MV-4-11 (cell line): ENCODE results near the gene ENTPD8.

Experiments
- DNase-seq: peaks from one replicate; lab custom pipeline; 2025; lab: John Stamatoyannopoulos, UW

ENTPD8 gene

DNA sequence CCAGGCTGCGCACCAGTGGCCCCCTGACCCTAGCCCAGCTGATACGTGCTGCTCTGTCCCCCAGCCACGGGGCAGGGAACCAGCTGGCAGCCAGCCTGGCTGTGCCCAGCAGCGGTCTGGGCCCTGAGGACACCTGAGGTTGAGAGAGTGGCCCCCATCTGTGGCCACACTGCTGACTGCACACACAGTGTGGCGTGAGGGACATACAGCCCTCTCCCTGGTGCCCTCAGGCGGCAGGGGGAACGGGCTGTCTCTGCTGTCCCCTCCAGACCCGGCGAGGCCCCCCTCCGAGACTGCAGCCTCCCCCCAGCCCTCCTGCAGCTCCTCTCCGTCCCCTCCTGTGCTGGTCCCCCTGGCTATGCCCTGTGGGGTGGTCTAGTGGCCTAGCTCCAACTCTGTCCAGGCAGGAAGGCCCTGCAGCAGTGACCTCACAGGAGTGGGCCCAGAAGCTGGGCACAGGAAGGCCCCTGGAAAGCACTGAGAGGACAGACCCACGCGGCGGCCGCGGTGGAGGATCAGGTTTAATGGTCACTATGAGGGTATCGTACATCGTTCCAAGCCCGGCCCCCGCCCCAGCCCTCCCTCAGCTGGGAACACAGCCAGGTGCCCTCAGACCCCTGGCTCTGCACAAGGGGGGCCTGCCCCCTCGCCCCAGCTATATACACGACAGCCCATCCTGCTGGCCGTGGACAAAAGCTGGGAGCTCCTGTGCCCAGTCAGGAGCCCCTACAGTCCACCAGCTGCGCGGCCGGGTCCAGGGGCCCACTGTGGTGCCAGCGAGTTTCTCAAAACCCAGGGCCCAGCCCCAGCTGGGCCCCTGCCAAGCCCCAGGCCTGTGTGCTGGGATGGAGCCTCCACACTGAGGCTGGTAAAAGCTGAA is 6.8 kb upstream of the ENTPD8 start:
- DNase-seq, result no peak

DNA sequence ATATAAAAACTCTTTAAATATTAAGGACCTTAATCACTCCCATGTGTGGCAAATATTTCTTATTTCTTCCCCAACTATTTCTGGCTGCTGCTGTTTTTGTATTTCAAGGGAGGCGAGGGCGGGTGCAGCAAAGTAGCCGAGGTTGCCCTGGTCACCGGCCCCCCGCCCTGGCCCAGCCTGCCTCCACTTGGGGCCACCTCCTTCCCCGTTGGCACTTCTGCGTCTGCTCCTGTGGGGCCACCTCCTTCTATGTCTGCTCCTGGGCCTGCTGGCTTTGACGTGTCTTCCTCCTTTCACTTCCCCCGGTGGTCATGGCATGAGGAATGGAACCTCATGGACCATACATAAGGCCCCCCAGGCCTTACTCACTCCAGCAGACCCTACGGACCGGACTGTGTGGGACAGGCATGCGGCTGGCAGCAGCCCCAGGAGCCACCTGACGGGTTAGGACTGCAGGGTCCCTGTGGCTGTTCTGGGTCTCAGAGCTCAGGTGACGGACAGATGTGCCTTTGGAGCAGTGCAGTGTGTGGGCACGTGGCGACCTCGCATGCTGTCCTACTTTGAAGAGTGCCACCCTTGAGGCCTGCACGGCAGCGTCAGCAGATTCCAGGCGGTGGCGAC is 5.8 kb upstream of the ENTPD8 start:
- peak; percentile 77 for DNase-seq

DNA sequence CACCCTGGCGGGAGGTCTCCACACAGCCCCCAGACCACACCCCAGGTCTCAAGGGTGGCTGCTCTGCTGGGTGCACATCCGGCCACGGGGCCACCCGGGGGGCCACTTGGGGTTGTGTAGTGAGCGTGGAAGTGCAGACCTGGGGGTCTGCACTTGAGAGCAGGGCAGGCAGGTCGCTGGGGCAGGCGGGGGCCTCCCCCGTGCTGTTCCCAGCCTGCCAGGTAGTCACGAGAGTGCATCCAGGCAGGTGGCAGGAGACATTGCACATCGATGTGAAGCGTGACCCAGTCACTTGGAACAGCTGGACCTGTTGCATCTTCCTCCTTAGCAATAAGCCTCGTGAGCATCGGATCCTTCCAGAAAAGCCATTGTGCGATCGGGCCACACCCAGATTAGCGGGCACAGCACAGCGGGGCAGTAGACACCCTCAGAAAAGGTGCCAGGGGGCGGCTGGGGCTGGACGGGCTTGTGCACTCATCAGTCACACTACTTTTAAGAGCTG is 4.8 kb upstream of the ENTPD8 start:
- no peak for DNase-seq

DNA sequence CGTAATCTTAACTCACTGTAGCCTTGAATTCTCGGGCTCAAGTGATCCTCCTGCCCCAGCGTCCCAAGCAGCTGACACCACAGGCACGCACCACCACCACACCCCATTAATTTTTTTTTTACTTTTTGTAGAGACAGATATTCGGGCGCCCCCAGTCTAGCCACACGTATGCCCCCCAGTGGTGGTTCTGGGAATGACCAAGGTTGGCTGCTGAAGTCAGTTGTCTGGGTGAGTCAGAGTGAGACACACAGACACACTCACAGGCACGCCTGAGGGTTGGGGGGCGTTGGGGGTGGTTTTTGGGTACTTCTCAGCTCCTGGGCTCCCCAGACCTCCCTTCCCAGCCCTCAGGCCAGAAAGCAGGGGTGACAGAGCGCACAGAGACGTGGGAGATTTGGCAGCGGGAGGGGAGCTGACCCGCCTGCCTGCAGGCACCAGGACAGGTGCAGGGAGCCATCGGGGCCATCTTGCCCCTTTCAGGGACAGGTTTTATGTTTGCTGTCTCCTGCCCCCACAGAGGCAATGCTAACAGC is 4.2 kb upstream of the ENTPD8 start:
- DNase-seq, result peak; percentile 62

DNA sequence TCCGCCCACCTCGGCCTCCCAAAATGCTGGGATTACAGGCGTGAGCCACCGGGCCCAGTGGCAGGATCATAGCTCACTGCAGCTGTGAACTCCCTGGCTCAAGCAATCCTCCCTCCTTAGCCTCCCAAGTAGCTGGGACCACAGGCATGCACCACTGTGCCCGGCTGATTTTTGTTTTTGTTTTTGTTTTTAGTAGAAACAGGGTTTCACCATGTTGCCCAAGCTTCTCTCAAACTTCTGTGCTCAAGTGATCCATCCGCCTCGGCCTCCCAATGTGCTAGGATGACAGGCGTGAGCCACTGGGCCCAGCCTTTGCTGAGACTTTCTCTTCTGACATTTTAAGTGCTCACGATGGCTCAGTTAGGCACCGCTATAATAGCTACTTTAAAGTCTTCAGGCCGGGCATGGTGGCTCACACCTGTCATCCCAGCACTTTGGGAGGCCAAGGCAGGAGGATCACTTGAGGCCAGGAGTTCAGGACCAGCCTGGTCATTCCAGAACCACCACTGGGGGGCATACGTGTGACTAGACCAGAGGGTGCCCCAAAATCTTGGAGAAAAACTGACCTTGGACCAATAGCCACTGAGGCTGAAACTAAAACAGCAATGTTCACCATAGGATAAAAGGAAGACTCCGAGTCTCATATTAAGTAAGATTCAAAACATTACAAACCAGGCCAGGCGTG is 3.1 kb upstream of the ENTPD8 start:
- DNase-seq, result no peak

DNA sequence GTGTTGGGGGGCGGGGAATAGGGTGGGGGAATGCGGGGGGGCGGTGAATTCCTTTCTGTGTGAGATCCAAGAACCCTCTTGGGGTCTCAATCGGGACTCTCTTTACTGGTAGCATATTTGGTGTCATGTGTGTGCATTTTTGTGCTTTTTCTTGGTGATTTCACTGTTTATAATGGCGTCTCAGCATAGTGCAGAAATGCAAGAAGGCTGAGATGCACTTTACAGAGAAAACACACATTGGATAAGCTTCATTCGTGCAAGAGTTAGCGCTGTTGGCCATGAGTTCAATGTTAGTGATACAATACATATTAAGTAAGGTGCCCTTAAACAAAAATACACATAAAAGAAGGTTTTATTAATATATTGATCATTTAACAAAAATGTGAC is 771 bp upstream of the ENTPD8 start:
- DNase-seq, result no peak

DNA sequence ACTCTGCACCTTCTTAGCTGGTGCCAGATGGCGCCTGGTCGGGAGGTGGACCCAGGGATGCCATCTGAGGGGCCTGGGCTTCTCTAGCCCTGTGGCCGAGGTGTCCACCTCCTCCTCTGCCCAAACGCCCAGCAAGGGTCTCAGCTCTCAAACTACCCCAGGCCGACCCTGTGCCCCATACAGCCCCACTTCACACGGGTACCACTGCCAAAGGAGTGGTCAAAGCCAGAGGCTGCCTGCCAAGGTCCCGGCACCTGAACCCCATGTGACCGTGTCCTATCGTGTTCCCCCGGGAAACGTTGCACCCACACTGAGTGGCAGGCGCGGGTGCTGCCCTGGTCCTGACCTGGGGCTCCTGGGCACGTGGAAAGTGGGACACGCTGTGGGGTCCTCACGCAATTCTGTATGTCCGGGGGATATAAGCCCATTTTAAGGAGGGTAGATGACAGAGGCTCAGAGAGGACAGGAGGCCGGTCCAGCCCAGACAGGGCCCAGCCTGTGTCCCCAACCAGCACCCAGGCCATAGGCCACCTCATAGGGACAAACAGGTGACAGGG is 1.9 kb downstream of the ENTPD8 start:
- no peak for DNase-seq

DNA sequence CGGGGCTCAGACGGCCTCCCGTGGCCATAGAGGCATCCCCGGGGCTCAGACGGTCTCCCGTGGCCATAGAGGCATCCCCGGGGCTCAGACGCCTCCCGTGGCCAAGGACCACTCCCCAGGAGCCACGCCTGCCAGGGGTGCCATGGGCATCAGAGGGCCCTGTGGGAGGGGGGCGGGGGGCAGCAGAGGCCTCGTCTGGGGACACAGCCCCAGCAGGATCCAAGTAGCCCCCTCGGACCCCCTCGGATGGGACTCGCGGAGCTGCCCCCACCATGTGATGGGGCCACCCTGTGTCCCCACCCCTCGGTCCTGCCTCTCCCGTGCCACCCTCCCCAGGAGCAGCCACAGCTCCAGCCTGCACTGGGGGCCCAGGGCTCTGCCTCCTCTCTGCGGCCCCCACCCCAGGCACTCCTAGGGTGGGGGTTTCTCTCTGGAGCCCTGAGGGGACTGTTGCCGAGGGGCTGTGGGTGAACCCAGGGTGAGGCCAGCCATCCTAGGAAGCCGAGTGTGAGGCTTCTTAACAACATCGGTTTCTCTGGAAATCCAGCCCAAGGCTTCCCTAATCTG is 2.5 kb downstream of the ENTPD8 start:
- no peak for DNase-seq

DNA sequence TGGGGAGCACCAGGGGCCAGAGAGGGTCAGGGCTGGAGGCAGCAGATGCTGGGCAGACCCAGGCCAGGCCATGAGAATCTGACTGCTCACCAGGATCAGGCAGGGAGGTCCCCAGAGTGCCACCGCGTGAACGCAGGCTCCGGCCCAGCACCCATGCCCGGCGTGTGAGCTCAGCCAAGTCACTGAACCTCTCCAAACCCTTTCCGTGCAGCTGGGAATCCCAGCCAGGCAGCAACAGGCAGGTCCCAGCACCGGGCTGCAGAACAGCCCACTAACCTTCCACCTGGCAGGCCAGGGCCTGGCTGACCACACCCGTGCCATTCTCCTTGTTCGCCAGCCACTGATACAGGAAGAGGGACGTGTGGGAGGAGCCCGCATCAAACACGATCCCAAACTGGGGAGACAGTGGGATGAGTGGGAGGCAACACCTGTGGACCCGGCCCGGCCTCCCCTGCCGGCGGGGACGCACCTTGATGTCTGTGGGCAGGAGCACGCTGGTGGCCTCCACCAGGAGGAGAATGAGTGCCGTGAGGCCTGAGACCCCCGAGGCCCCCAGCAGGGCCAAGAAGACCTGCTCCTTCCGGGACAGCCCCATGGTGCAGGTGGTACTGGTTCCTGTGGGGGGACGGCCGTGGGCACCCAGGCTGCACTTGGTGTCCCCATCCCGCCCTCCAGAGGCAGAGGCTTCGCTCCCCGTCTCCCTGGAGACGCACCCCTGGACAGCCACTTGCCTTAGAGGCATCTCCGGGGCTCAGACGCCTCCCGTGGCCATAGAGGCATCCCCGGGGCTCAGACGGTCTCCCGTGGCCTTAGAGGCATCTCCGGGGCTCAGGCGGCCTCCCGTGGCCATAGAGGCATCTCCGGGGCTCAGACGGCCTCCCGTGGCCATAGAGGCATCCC is 3.2 kb downstream of the ENTPD8 start:
- DNase-seq, result no peak

DNA sequence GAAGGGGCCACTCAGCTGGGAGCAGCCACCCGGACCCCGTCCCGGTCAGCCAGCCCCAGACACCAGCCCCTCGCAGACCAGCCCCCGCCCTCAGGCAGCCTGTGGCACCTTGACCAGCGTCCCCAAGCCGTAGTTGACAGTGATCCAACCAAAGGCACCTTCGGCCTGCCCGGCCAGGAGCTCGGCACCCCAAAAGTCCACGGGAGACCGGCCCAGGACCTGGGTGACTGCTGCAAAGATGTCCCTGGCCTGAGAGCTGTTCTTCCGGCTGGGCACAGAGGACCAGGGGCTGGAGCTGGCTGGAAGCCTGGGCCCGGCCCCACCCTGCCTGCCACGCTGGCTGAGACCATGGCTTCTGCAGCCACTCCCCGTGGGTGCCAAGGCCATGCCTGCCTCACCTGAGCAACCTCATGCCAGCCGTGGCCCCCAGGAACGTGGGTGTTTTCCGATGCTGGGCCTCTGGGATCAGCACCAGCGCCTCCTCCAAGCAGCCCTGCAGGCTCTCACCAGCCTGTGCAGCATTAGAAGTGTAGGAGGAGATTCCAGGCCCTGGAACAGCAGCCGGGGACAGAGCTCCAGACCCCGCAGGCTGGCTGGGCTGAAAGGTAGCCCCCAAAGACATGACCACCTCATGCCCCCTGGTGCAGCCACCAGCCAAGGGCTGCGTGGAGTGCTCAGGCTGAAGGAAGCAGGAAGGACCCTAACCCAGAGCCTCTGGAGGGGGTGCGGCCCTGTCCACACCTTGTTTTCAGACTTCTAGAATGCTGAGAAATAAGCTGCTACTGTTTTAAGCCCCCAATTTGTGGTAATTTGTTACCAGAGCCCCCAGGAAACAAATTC is 4.2 kb downstream of the ENTPD8 start:
- DNase-seq, result no peak

DNA sequence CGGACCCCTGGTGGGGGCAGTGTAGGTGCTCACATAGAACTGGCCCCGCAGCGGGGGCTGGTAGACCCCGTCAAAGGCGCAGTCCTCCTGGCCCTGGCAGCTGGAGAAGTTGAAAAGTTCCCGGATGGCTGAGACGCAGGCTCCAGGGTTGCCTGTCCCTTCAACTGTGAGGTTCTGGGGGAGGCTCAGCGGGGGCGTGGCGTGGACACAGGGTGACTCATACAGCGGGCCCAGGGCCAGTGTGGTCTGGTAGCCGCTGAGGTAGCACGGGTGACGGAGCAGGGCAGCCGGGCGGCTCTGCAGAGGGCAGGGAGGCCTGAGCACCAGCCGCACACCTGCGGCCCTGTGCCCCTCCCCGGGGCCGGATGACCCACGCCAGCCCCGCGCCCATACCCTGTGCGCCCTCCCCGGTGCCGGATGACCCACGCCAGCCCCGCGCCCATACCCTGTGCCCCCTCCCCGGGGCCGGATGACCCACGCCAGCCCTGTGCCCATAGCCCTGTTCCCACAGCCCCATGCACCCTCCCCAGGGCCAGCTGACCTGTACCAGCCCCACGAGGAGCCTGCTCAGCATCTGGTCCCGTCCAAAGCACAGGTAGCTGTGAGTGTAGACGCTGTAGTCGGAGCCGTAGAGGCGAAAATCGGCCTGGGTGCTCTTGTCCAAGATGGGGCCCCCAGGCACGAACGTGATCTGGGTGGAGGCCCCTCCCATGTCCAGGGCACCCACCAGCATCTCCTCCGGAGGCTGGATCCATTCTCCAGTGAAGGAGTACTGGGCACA is 5.0 kb downstream of the ENTPD8 start:
- peak; percentile 59 for DNase-seq

DNA sequence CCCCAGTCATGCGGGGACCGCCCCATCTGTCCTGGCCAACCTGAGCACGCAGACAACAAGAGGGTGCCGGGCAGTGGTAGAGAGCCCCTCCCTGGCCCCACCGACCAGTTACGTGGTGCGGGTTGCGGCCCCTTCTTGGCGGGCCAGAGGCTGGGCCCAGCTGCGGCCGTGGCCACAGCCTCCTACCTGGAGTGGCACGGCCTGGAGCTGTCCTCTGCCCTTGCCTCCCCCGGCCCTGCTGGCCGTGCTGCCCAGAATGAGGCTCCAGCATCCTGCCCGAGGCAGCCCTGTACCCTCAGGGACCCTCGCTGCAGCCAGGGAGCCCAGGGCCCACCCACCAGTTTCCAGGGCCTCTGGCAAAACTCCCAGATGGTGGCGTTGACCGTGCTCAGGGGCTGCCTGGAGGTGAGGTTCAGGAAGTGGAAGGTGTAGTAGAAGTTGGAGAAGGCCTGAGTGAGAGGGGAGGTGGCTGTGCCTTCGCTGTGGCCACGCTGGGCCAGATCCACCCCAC is 5.7 kb downstream of the ENTPD8 start:
- no peak for DNase-seq

DNA sequence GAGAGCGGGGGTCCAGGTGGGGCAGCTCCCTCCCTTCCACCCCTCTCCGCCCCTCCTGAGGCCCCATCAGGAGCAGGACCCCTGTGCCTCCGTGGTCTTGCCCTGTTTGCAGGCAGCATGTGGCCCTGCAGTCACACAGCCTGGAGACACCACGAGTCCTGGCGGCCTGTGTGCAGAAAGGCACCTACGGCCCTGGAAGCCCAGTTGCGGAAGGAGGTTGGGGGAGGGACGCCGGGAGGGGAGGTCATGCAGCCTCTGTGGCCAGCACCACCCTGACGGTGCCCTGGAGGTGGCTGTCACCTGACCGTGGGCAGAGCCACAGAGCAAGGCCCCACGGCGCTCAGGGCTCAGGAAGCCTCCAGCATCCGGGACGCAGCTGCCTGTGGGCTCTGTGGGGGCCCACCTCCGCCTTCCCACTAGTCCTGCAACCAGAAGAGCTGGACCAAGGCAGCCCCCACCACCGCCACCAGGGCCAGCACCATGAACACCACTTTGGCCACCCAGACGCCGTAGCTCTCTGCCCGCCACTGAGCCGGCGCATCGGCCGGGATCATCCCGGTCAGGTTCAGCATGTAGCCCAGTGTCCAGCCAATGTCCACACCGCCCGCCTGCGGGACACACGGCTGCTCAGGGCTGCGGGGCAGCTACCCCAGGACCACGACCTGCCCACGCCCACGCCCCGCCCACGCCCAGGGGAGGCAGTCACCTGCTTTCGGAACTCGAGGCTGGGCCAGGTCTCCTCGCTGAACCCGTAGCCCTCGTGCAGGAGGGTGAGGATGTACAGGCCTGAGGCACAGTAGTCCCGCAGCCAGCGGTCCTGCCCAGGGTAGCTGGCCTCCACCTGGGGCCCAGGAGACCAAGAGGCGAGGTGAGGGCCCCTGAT is 6.4 kb downstream of the ENTPD8 start:
- DNase-seq, result no peak

DNA sequence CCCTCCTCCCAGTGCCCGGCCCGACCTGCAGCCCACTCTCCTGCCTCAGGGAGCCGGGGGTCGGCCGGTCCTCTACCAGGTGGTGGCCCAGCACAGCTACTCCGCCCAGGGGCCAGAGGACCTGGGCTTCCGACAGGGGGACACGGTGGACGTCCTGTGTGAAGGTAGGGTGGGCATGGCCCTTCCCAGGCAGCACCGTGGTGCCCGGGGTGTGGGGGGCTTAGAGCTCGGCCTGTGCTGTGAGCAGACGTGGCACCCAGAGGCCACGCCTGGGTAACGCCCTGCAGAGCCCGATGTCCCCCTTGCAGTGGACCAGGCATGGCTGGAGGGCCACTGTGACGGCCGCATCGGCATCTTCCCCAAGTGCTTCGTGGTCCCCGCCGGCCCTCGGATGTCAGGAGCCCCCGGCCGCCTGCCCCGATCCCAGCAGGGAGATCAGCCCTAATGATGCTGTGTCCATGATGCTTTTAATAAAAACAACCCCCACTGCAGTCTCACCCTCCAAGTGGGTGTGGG is 7.2 kb downstream of the ENTPD8 start:
- no peak for DNase-seq

DNA sequence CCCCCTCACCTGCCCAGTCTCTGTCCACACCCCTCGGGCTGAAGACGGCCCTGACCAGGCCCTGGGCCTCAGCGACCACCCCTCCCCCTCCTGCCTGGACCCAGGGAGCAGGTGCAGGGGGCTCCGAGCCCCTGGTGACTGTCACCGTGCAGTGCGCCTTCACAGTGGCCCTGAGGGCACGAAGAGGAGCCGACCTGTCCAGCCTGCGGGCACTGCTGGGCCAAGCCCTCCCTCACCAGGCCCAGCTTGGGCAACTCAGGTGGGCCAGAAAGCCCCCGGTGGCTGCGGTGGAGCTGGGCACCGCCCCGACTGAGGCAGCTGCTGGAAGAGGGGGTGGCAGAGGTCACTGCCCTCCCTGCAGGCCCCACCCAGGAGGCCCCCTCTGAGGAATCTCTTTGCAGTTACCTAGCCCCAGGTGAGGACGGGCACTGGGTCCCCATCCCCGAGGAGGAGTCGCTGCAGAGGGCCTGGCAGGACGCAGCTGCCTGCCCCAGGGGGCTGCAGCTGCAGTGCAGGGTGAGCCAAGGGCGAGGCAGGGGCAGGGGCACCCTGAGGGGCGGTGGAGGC is 7.7 kb downstream of the ENTPD8 start:
- DNase-seq, result no peak

DNA sequence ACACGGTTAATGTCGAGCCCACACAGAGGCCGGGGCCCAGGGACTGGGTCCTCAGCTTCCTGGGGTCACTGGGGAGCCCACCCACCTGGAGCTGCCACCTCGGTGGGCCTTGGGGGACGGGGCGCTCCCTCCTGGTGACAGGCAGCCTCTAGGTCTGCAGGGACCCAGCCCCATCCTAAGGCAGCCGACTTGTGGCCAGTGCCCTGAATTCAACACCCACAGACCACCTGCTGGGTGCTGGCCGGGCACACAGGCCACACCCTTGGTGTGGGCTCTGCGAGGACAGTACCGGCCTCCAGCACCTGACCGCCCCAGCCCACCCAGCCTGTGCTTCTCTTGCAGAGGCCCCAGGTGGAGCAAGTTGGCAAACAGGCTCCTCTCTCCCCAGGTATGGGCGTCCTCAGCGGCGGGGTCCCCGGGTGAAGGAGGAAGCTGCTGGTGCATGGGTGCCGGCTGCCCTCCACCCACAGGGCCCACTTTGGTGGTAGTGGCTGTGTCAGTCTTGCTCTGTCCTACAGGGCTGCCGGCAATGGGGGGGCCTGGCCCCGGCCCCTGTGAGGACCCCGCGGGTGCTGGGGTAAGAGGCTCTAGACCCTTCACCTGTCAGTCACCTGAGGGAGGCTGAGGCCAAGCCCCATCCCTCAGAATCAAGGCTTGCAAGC is 8.3 kb downstream of the ENTPD8 start:
- no peak for DNase-seq

DNA sequence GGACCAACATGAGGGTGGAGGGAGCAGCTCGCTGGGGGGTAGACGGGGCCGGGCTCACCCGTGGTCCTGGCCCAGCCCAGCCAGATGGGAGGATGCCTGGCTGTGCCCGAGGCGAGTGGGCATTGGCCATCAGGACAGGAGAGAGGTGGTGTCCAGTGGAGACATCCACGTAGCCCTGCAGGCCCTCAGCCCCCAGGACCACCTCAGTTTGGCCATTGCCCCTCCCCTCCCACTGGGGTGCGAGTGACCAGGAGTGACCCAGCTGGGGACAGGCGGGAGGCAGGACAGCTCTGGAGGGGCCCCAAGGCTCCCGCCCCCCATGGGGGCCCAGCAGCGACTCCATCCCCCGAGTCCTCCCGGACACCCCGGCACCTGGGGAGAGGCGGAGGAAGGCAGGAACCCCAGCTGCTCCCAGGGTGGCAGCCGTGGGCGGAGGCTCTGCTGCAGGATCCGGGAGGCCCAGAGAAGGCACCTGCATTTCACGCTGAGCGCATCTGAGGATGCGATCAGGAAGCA is 9.7 kb downstream of the ENTPD8 start:
- DNase-seq, result no peak
